Adrenal gland (tissue), 12 donors: Measurements from ENCODE around the gene REG4. TPM values are rescaled to one million over a fixed set of nuclear protein-coding genes. Genes with fewer than 3 reads are reported as not detected.

ENCODE experiments used
- DNase-seq, 7 donors: peaks; one replicate each; pipeline ENCODE4 v3.0.0-alpha.2; 2019 to 2020
- H3K27ac ChIP-seq, 5 donors: fragments of 200-600 bp; sonication (generic) in 4 of 5; 1 replicate in 3 of 5; 2 replicates in 2 of 5; pipeline versions ENCODE4 v1.5.1 to v1.8.0; 2016 to 2020; ENCODE audit warnings: mild to moderate bottlenecking in 1 of 5
- H3K27me3 ChIP-seq: fragments of 200-600 bp; 2 replicates; pipeline ENCODE4 v1.8.0; 2021
- H3K36me3 ChIP-seq, 2 donors: fragments of 200-600 bp; replicated peaks in 1 of 2; 1 replicate in 1 of 2; 2 replicates in 1 of 2; pipeline versions ENCODE4 v1.5.1 to v1.8.0; 2018 to 2022
- H3K4me1 ChIP-seq, 2 donors: fragments of 200-600 bp; replicated peaks in 1 of 2; 1 replicate in 1 of 2; 2 replicates in 1 of 2; pipeline versions ENCODE4 v1.5.1 to v1.8.0; 2018 to 2021
- H3K4me3 ChIP-seq, 4 donors: fragments of 200-600 bp; sonication (generic) in 3 of 4; one replicate each; pipeline ENCODE4 v1.5.1; 2016 to 2018
- H3K9me3 ChIP-seq, 3 donors: fragments of 200-600 bp; sonication (generic) in 1 of 3; replicated peaks in 1 of 3; 1 replicate in 2 of 3; 2 replicates in 1 of 3; pipeline versions ENCODE4 v1.5.1 to v1.8.0; 2016 to 2021
- CTCF ChIP-seq, 6 experiments: fragments of 450-650 bp in 4 of 6; fragments of 200-600 bp in 2 of 6; sonication (generic) in 1 of 6; IDR thresholded peaks; 1 replicate in 5 of 6; 2 replicates in 1 of 6; pipeline versions ENCODE4 v1.5.1 to v1.8.0; 2016 to 2021; ENCODE audit warnings: antibody characterized with exemption in 6 of 6, mild to moderate bottlenecking in 2 of 6, moderate library complexity in 1 of 6
- POLR2A ChIP-seq, 2 donors: fragments of 450-650 bp; IDR thresholded peaks; one replicate each; pipeline ENCODE4 v1.6.1; 2017; ENCODE audit warnings: antibody characterized with exemption in 2 of 2, mild to moderate bottlenecking in 2 of 2, moderate library complexity in 1 of 2
- WGBS, 4 donors: extraction: QIAGEN DNeasy Blood & Tissue Kit in 2 of 4; methylation state at CpG; one replicate each; pipeline versions ENCODE4 v1.1.5 to v1.1.7; 2013 to 2017; 5-methylcytosine and 5-hydroxymethylcytosine counted together
- intact Hi-C, 2 donors: fragments of 100-400 bp; cut with DNase I; formaldehyde crosslinking; loops; one replicate each; pipeline versions ENCODE4 v1.14.1 to v1.15.0; 2022 to 2023
- polyA plus RNA-seq, 3 donors: library from polyadenylated mRNA; stranded (reverse); fragments of 200-250 nt in 2 of 3; fragments of 350-450 nt in 1 of 3; fragmentation: Illumina TruSeq in 1 of 3; extraction: RNeasy Lipid Tissue Mini Kit (QIAGEN cat#74804) in 1 of 3; gene quantifications; one replicate each; pipeline ENCODE4 v1.2.3, GENCODE V29; 2013 to 2014
- total RNA-seq, 9 donors: library from RNA; depleted of rRNA in 4 of 9; stranded (reverse); fragments of >200 nt in 4 of 9; fragments of 120-200 nt in 1 of 9; fragmentation: NEBNext Ultra II Directional in 1 of 9; extraction: Animal tissue kit (Norgen Biotek cat#: 25700) in 1 of 9; gene quantifications; one replicate each; pipeline versions ENCODE4 v1.1.0 to v1.2.4, GENCODE V29; 2013 to 2023
- donor health status: healthy with polysubstance abuse.
- donor health status: Bipolar disorder and iron deficiency.
- donor health status: DM: yes; HTN: yes; CAD: no.
- donor health status: DM: no; HTN: no; CAD: no.
- donor health status: DM: no; HTN: no; CAD: no.
- donor health status: DM: yes; HTN: yes; CAD: no.

REG4 gene
- total and polyA plus RNA-seq, 12 donors = not detected

- no peak for DNase-seq
- 70 to 86% (median 79%) methylated on average over 3 of the region's 3 CpGs for WGBS, 4 donors
- Histone ChIP-seq H3K9me3 (no peaks in the 10 kb centered on the region), H3K27me3 (peaks cover 6% of the 10 kb centered on the region), H3K36me3 (no peaks in the 10 kb centered on the region), H3K27ac (no peak overlapping the region), H3K4me3 (no peak overlapping the region), H3K4me1 (no peaks in the 10 kb centered on the region)
- intact Hi-C loops = no loop called here
- TF ChIP-seq CTCF (IDR thresholded peaks at IDR 0.05) = no peak
- no peak for TF ChIP-seq POLR2A (IDR thresholded peaks at IDR 0.05)
Observed at GRCh38 chr1:119771770-119772169, 39.5 kb downstream of the REG4 start.

GRCh38 chr1:119771016-119771415 lies 40.2 kb downstream of the REG4 start:
- no peak overlapping the region for H3K4me3 ChIP-seq
- no peaks in the 10 kb centered on the region for H3K36me3 ChIP-seq
- intact Hi-C loops = no loop called here
- no peaks in the 10 kb centered on the region for H3K9me3 ChIP-seq
- peaks cover 6% of the 10 kb centered on the region for H3K27me3 ChIP-seq
- DNase-seq = no peak
- WGBS, 4 donors = 39 to 44% (median 43%) methylated on average over 2 of the region's 2 CpGs
- no peak overlapping the region for H3K27ac ChIP-seq
- no peak for TF ChIP-seq CTCF (IDR thresholded peaks at IDR 0.05)
- no peaks in the 10 kb centered on the region for H3K4me1 ChIP-seq

- WGBS, 4 donors = 61 to 73% (median 68%) methylated on average over 5 to 8 of the region's 8 CpGs
- Histone ChIP-seq H3K4me3 (no peak within 1 kb of the TSS), H3K9me3 (no peaks in the 10 kb centered on the region), H3K4me1 (no peaks in the 10 kb centered on the region), H3K36me3 (no peaks in the 10 kb centered on the region), H3K27me3 (peaks cover 6% of the 10 kb centered on the region), H3K27ac (no peak within 1 kb of the TSS)
- DNase-seq = no peak
- intact Hi-C loops = no loop called here
- no peak for TF ChIP-seq POLR2A (IDR thresholded peaks at IDR 0.05)
- no peak for TF ChIP-seq CTCF (IDR thresholded peaks at IDR 0.05)
Observed at GRCh38 chr1:119768778-119769177, 42.5 kb downstream of the REG4 start, which contains the start of gene HMGCS2. Gene HMGCS2, minus strand, starts transcription at chr1:119768905. Its CDS starts 61 bp downstream, at chr1:119768844.

GRCh38 chr1:119767486-119767885 lies 43.8 kb downstream of the REG4 start:
- Histone ChIP-seq H3K27ac (no peak overlapping the region), H3K36me3 (no peaks in the 10 kb centered on the region), H3K9me3 (no peaks in the 10 kb centered on the region), H3K27me3 (peaks cover 2% of the 10 kb centered on the region), H3K4me1 (no peaks in the 10 kb centered on the region), H3K4me3 (no peak overlapping the region)
- no peak for TF ChIP-seq POLR2A (IDR thresholded peaks at IDR 0.05)
- no peak for TF ChIP-seq CTCF (IDR thresholded peaks at IDR 0.05)
- DNase-seq = no peak
- intact Hi-C loops = no loop called here
- WGBS, 4 donors = 65 to 78% (median 74%) methylated on average over 2 of the region's 2 CpGs
